Esophagus muscularis mucosa (tissue), 4 donors: ENCODE results near the gene PGBD4.

Experiments used
- EP300 ChIP-seq: sonication (generic); formaldehyde crosslinking; IDR thresholded peaks from one replicate; pipeline ENCODE4 v1.6.1; 2017; ENCODE audit warnings: antibody characterized with exemption
- POLR2A ChIP-seq: fragments of 450-650 bp; IDR thresholded peaks from one replicate; pipeline ENCODE4 v1.6.1; 2017; ENCODE audit warnings: antibody characterized with exemption, moderate library complexity, mild to moderate bottlenecking, low read depth
- TF ChIP-seq, protein P1 (sequence below), 3 experiments: fragments of 200-600 bp in 2 of 3; fragments of 450-650 bp in 1 of 3; sonication (generic) in 2 of 3; IDR thresholded peaks; one replicate each; pipeline ENCODE4 v1.5.1; 2017 to 2019; ENCODE audit warnings: antibody characterized with exemption in 3 of 3, mild to moderate bottlenecking in 2 of 3, moderate library complexity in 1 of 3

DNA sequence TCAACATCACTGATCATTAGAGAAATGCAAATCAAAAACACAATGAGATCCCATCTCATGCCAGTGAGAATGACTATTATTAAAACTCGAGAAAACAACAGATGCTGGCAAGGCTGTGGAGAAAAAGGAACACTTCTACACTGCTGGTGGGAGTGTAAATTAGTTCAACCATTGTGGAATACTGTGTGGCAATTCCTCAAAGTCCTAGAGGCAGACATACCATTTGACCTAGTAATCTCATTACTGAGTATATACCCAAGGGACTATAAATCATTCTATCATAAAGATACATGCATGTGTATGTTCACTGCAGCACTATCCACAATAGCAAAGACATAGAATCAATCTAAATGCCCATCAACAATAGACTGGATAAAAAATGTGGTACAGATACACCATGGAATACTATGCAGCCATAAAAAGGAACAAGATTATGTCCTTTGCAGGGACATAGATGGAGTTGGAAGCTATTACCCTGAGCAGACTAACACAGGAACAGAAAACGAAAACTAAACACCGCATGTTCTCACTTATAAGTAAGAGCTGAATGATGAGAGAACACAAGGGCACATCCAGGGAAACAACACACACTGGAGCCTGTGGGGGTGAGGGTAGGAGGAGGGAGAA lies 47.7 kb upstream of the PGBD4 start:
- TF ChIP-seq, protein P1, sequence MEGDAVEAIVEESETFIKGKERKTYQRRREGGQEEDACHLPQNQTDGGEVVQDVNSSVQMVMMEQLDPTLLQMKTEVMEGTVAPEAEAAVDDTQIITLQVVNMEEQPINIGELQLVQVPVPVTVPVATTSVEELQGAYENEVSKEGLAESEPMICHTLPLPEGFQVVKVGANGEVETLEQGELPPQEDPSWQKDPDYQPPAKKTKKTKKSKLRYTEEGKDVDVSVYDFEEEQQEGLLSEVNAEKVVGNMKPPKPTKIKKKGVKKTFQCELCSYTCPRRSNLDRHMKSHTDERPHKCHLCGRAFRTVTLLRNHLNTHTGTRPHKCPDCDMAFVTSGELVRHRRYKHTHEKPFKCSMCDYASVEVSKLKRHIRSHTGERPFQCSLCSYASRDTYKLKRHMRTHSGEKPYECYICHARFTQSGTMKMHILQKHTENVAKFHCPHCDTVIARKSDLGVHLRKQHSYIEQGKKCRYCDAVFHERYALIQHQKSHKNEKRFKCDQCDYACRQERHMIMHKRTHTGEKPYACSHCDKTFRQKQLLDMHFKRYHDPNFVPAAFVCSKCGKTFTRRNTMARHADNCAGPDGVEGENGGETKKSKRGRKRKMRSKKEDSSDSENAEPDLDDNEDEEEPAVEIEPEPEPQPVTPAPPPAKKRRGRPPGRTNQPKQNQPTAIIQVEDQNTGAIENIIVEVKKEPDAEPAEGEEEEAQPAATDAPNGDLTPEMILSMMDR (IDR thresholded peaks at IDR 0.05) = no peak
- TF ChIP-seq EP300 (no peak), POLR2A (no peak)
